PFSK-1 (cell line): ENCODE results near the gene RERE.

Source experiments
- POLR2AphosphoS5 ChIP-seq: IDR thresholded peaks from 2 replicates; pipeline ENCODE4 v1.6.1; 2012; ENCODE audit warnings: low read depth, mild to moderate bottlenecking, control low read depth, low read length, moderate library complexity
- SIN3A ChIP-seq: IDR thresholded peaks from 2 replicates; pipeline ENCODE4 v1.6.1; 2012; ENCODE audit warnings: mild to moderate bottlenecking, low read length, moderate library complexity, borderline replicate concordance; ENCODE audit not compliant: insufficient read depth
- TF ChIP-seq, protein P1 (sequence below), 2 experiments: IDR thresholded peaks; 2 replicates each; pipeline versions ENCODE4 v1.6.1 to v1.8.0; 2011 to 2012; ENCODE audit warnings: low read depth in 2 of 2, low read length in 2 of 2, control low read depth in 1 of 2, inconsistent platforms in 1 of 2, mild to moderate bottlenecking in 1 of 2, moderate library complexity in 1 of 2; ENCODE audit not compliant: insufficient read depth in 1 of 2

DNA sequence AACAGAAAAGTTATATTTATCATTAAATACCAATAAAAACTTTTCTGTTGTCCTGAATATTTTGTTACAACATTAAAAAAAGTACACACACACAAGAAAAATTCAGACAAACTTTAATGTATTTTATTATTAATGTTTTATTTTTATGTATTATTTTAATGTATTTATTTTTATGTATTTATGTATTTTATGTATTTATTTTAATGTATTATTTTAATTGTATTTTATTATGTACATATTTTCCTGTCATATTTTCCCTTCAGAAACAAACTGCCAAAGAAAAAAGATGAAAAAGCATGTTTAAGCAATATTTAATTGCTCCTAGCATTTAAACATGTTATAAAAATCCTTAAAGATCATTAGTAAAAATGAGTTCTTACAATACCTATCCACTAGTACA, 222.1 kb downstream of the RERE start:
- TF ChIP-seq, protein P1, sequence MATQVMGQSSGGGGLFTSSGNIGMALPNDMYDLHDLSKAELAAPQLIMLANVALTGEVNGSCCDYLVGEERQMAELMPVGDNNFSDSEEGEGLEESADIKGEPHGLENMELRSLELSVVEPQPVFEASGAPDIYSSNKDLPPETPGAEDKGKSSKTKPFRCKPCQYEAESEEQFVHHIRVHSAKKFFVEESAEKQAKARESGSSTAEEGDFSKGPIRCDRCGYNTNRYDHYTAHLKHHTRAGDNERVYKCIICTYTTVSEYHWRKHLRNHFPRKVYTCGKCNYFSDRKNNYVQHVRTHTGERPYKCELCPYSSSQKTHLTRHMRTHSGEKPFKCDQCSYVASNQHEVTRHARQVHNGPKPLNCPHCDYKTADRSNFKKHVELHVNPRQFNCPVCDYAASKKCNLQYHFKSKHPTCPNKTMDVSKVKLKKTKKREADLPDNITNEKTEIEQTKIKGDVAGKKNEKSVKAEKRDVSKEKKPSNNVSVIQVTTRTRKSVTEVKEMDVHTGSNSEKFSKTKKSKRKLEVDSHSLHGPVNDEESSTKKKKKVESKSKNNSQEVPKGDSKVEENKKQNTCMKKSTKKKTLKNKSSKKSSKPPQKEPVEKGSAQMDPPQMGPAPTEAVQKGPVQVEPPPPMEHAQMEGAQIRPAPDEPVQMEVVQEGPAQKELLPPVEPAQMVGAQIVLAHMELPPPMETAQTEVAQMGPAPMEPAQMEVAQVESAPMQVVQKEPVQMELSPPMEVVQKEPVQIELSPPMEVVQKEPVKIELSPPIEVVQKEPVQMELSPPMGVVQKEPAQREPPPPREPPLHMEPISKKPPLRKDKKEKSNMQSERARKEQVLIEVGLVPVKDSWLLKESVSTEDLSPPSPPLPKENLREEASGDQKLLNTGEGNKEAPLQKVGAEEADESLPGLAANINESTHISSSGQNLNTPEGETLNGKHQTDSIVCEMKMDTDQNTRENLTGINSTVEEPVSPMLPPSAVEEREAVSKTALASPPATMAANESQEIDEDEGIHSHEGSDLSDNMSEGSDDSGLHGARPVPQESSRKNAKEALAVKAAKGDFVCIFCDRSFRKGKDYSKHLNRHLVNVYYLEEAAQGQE (IDR thresholded peaks at IDR 0.05; ENCODE audit: insufficient read depth in 1 of 2, low read depth in 2 of 2, low read length in 2 of 2): no peak
- TF ChIP-seq SIN3A (no peak), POLR2AphosphoS5 (no peak)
